Measurements from ENCODE around the gene KLHL20.

DNA sequence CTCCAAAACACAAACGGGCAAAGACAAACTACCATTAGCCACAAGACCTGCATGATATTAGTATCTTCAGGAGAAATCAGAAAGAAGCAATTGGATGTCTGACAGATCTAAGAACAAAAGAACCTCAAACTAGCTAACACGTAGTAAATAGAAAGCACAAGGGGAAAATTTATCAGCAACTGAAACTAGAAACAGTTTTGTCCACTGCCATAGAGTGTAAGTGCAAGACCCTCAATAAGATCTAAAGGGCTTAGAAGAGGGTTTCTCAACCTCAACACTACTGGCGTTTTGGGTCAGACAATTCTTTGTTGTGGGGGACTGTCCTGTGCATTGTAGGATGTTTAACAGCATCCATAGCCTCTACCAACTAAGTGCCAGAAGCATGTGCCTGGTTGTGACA, 54.0 kb downstream of the KLHL20 start:
- TF ChIP-seq SIN3A (IDR thresholded peaks at IDR 0.05; ENCODE audit: borderline replicate concordance, insufficient read depth, low read depth, low read length), result no peak
- TF ChIP-seq CTCF (IDR thresholded peaks at IDR 0.05), result no peak
